NCI-H1417 treated with DMSO at 0.1 percent for 48 hours (cell line): ENCODE data around the gene OR7G1.

Experiments
- DNase-seq: peaks from one replicate; lab custom pipeline; 2025; lab: John Stamatoyannopoulos, UW

The OR7G1 gene

GRCh38 chr19:9115307-9115813, at the start of gene OR7G1:
Gene OR7G1 (minus strand): TSS chr19:9115763. CDS start chr19:9115763, 0 bp downstream.
- no peak for DNase-seq

- no peak for DNase-seq
Observed at GRCh38 chr19:9165261-9165660, 49.7 kb upstream of the OR7G1 start.

- DNase-seq = no peak
Observed at GRCh38 chr19:9161427-9161826, 45.9 kb upstream of the OR7G1 start.

GRCh38 chr19:9159891-9160290, 44.3 kb upstream of the OR7G1 start:
- no peak for DNase-seq

- DNase-seq = no peak
Observed at GRCh38 chr19:9156304-9156703, 40.7 kb upstream of the OR7G1 start.

- no peak for DNase-seq
Observed at GRCh38 chr19:9155591-9155990, 40.0 kb upstream of the OR7G1 start.

- no peak for DNase-seq
Observed at GRCh38 chr19:9151367-9151766, 35.8 kb upstream of the OR7G1 start.

GRCh38 chr19:9150650-9151049, 35.1 kb upstream of the OR7G1 start:
- DNase-seq = no peak

GRCh38 chr19:9149997-9150396, 34.4 kb upstream of the OR7G1 start:
- DNase-seq = no peak

- DNase-seq = no peak
Observed at GRCh38 chr19:9148697-9149096, 33.1 kb upstream of the OR7G1 start.

- DNase-seq = no peak
Observed at GRCh38 chr19:9146882-9147281, 31.3 kb upstream of the OR7G1 start.

GRCh38 chr19:9144920-9145319, 29.4 kb upstream of the OR7G1 start:
- no peak for DNase-seq

GRCh38 chr19:9140159-9140874, 24.8 kb upstream of the OR7G1 start, which contains the start of gene ZNF317:
Gene ZNF317 (plus strand): TSS chr19:9140397. CDS start chr19:9156017, 15,620 bp downstream.
- peak; percentile 67 for DNase-seq

- no peak for DNase-seq
Observed at GRCh38 chr19:9139609-9140158, 24.1 kb upstream of the OR7G1 start.

GRCh38 chr19:9132422-9132821, 16.9 kb upstream of the OR7G1 start:
- no peak for DNase-seq

GRCh38 chr19:9130965-9131364, 15.4 kb upstream of the OR7G1 start:
- no peak for DNase-seq

- no peak for DNase-seq
Observed at GRCh38 chr19:9128171-9128570, 12.6 kb upstream of the OR7G1 start.

- no peak for DNase-seq
Observed at GRCh38 chr19:9126900-9127405, 11.4 kb upstream of the OR7G1 start, which contains the start of gene OR7G3. Gene OR7G3 (minus strand): TSS chr19:9126950. CDS start chr19:9126950, 0 bp downstream.

- DNase-seq = no peak
Observed at GRCh38 chr19:9116547-9116946, 984 bp upstream of the OR7G1 start.

GRCh38 chr19:9109959-9110358, 5.6 kb downstream of the OR7G1 start:
- DNase-seq = no peak

GRCh38 chr19:9107375-9107774, 8.2 kb downstream of the OR7G1 start, which contains the start of gene OR7G2:
Gene OR7G2 (minus strand): TSS chr19:9107475. CDS start chr19:9103243, 4,232 bp downstream.
- DNase-seq = no peak

GRCh38 chr19:9086761-9087160, 28.8 kb downstream of the OR7G1 start, which contains the start of gene OR1M1:
Gene OR1M1 (plus strand): TSS chr19:9087061. CDS start chr19:9093245, 6,184 bp downstream.
- no peak for DNase-seq

- no peak for DNase-seq
Observed at GRCh38 chr19:9078651-9079050, 36.9 kb downstream of the OR7G1 start.
